ENCODE results near the gene ABCF3. TPM values are rescaled to one million over a fixed set of nuclear protein-coding genes. Genes with fewer than 3 reads are reported as not detected.

ABCF3 gene
- polyA plus RNA-seq, 1 donor (not counting 4 experiments of a cell fraction or from before 2014, with no cell fraction given): 39.2 TPM

DNA sequence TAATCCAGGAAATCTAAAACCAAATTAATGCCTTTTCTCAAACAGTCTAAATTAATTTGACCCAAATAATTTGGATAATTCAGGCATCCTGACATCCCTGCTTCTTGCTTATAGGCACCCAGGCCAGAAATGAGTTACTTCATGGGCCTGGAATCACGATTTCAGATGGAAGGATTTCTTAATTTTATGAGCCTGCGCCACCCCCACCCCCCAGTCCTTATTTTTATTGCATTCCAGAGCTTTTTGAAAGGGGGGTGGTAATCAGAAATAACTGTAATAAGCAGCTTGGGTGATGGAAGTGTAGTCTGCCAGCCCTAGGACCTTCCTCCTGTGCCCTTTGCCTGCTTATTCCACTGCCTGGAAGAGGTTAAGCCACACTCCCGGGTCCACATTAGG lies 10.0 kb upstream of the ABCF3 start:
- Histone ChIP-seq H4K20me1 (ENCODE audit: control insufficient read depth, extremely low read depth, insufficient read depth, low read length) (no peaks in the 10 kb centered on the region), H3K4me1 (ENCODE audit: control insufficient read depth, extremely low read depth, insufficient read depth, low read length) (peaks cover 29% of the 10 kb centered on the region), H3K9me3 (ENCODE audit: control insufficient read depth, low read depth, low read length) (no peaks in the 10 kb centered on the region), H3K9ac (ENCODE audit: control insufficient read depth, extremely low read depth, insufficient read depth, low read length) (peak overlapping the region; percentile 91), H2AFZ (ENCODE audit: control insufficient read depth, low read length) (no peak overlapping the region), H3K4me3 (ENCODE audit: control insufficient read depth in 2 of 3, extremely low read depth in 1 of 3, insufficient read depth in 2 of 3, low read depth in 1 of 3, low read length in 3 of 3) (peak overlapping the region; percentile 73 to 91 (median 91)), H3K27ac (ENCODE audit: control insufficient read depth, insufficient read depth, low read length) (peak overlapping the region; percentile 80), H3K79me2 (ENCODE audit: control insufficient read depth, insufficient read depth, low read length) (peaks cover 44% of the 10 kb centered on the region), H3K4me2 (ENCODE audit: control insufficient read depth, extremely low read depth, insufficient read depth, low read depth, low read length) (peak overlapping the region; percentile 98), H3K9me1 (ENCODE audit: control insufficient read depth, extremely low read depth, insufficient read depth, low read length) (no peaks in the 10 kb centered on the region), H3K36me3 (ENCODE audit: control insufficient read depth in 2 of 2, extremely low read depth in 1 of 2, insufficient read depth in 2 of 2, low read length in 2 of 2) (peaks cover 38 to 46% of the 10 kb centered on the region in 2 experiments), H3K27me3 (ENCODE audit: control insufficient read depth, extremely low read depth, insufficient read depth, low read length) (no peaks in the 10 kb centered on the region)
- FAIRE-seq (no peak), DNase-seq (ENCODE audit: low read depth, low spot score) (no peak)
- dilution Hi-C loops (cut with MboI; ENCODE audit: extremely low pct_ligation_motif_present, low sequenced_read_pairs): no loop called here
- no peak for TF ChIP-seq EZH2 (IDR thresholded peaks at IDR 0.05; ENCODE audit: low read length)
- TF ChIP-seq, protein P1, sequence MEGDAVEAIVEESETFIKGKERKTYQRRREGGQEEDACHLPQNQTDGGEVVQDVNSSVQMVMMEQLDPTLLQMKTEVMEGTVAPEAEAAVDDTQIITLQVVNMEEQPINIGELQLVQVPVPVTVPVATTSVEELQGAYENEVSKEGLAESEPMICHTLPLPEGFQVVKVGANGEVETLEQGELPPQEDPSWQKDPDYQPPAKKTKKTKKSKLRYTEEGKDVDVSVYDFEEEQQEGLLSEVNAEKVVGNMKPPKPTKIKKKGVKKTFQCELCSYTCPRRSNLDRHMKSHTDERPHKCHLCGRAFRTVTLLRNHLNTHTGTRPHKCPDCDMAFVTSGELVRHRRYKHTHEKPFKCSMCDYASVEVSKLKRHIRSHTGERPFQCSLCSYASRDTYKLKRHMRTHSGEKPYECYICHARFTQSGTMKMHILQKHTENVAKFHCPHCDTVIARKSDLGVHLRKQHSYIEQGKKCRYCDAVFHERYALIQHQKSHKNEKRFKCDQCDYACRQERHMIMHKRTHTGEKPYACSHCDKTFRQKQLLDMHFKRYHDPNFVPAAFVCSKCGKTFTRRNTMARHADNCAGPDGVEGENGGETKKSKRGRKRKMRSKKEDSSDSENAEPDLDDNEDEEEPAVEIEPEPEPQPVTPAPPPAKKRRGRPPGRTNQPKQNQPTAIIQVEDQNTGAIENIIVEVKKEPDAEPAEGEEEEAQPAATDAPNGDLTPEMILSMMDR (optimal IDR thresholded peaks at IDR 0.05 in 1 of 3, IDR thresholded peaks at IDR 0.05 in 1 of 3, conservative IDR thresholded peaks at IDR 0.05 in 1 of 3; ENCODE audit: extremely low read depth in 1 of 3, insufficient read depth in 2 of 3, low read length in 3 of 3): no peak

- no peak overlapping the region for H2AFZ ChIP-seq (ENCODE audit: control insufficient read depth, low read length)
- no peaks in the 10 kb centered on the region for H3K9me3 ChIP-seq (ENCODE audit: control insufficient read depth, low read depth, low read length)
- no peak for FAIRE-seq
- H3K4me3 ChIP-seq (ENCODE audit: control insufficient read depth in 2 of 3, extremely low read depth in 1 of 3, insufficient read depth in 2 of 3, low read depth in 1 of 3, low read length in 3 of 3): peak overlapping the region; percentile 73 to 91 (median 91)
- no peak for DNase-seq (ENCODE audit: low read depth, low spot score)
- peaks cover 29% of the 10 kb centered on the region for H3K4me1 ChIP-seq (ENCODE audit: control insufficient read depth, extremely low read depth, insufficient read depth, low read length)
- H3K27ac ChIP-seq (ENCODE audit: control insufficient read depth, insufficient read depth, low read length): peak overlapping the region; percentile 80
- H4K20me1 ChIP-seq (ENCODE audit: control insufficient read depth, extremely low read depth, insufficient read depth, low read length): no peaks in the 10 kb centered on the region
- TF ChIP-seq, protein P1 (optimal IDR thresholded peaks at IDR 0.05 in 1 of 3, IDR thresholded peaks at IDR 0.05 in 1 of 3, conservative IDR thresholded peaks at IDR 0.05 in 1 of 3; ENCODE audit: extremely low read depth in 1 of 3, insufficient read depth in 2 of 3, low read length in 3 of 3): no peak
- TF ChIP-seq EZH2 (IDR thresholded peaks at IDR 0.05; ENCODE audit: low read length): no peak
- H3K36me3 ChIP-seq (ENCODE audit: control insufficient read depth in 2 of 2, extremely low read depth in 1 of 2, insufficient read depth in 2 of 2, low read length in 2 of 2): peaks cover 41 to 50% of the 10 kb centered on the region in 2 experiments
- peak overlapping the region; percentile 98 for H3K4me2 ChIP-seq (ENCODE audit: control insufficient read depth, extremely low read depth, insufficient read depth, low read depth, low read length)
- no peaks in the 10 kb centered on the region for H3K9me1 ChIP-seq (ENCODE audit: control insufficient read depth, extremely low read depth, insufficient read depth, low read length)
- peaks cover 44% of the 10 kb centered on the region for H3K79me2 ChIP-seq (ENCODE audit: control insufficient read depth, insufficient read depth, low read length)
- H3K27me3 ChIP-seq (ENCODE audit: control insufficient read depth, extremely low read depth, insufficient read depth, low read length): no peaks in the 10 kb centered on the region
- peak overlapping the region; percentile 91 for H3K9ac ChIP-seq (ENCODE audit: control insufficient read depth, extremely low read depth, insufficient read depth, low read length)
- dilution Hi-C loops (cut with MboI; ENCODE audit: extremely low pct_ligation_motif_present, low sequenced_read_pairs): no loop called here
Measured at GRCh38 chr3:184176377-184177330, 9.3 kb upstream of the ABCF3 start.
